K562 (cell line): ENCODE data around the gene MTHFSD.

ENCODE experiments used
- EGR1 ChIP-seq: fragments of 450-650 bp; conservative IDR thresholded peaks from 2 replicates; pipeline ENCODE4 v1.6.1; 2017; ENCODE audit warnings: mild to moderate bottlenecking
- REST ChIP-seq, 2 experiments: fragments of 450-650 bp; formaldehyde crosslinking in 1 of 2; IDR thresholded peaks; 2 replicates each; pipeline versions ENCODE4 v1.4.0 to v1.6.1; 2014 to 2020; ENCODE audit warnings: mild to moderate bottlenecking in 2 of 2, borderline replicate concordance in 1 of 2, low read depth in 1 of 2
- RHOXF2B ChIP-seq: fragments of 250-450 bp; sonication (Bioruptor Pico); conservative IDR thresholded peaks from 2 replicates; pipeline ENCODE4 v1.5.1; 2021
- ZNF253 ChIP-seq: fragments of 250-450 bp; sonication (Bioruptor Pico); conservative IDR thresholded peaks from 2 replicates; pipeline ENCODE4 v1.6.1; 2021; ENCODE audit warnings: mild to moderate bottlenecking
- ZNF551 ChIP-seq: fragments of 250-450 bp; sonication (Bioruptor Pico); IDR thresholded peaks from 2 replicates; pipeline ENCODE4 v1.5.0; 2021; ENCODE audit warnings: mild to moderate bottlenecking, moderate library complexity
- ZNF764 ChIP-seq: fragments of 250-450 bp; sonication (Bioruptor Pico); IDR thresholded peaks from 2 replicates; pipeline ENCODE4 v1.4.0; 2020; ENCODE audit warnings: low read depth, mild to moderate bottlenecking, moderate library complexity

GRCh38 chr16:86492267-86492960 is 62.6 kb downstream of the MTHFSD start:
- TF ChIP-seq ZNF253 (CRISPR knock-in tag), result no peak
- TF ChIP-seq ZNF764, result no peak
- no peak for TF ChIP-seq ZNF551 (CRISPR knock-in tag)
- TF ChIP-seq EGR1, result no peak
- TF ChIP-seq REST (IDR thresholded peaks at IDR 0.05; ENCODE audit: borderline replicate concordance), result no peak
- TF ChIP-seq REST (CRISPR knock-in tag; IDR thresholded peaks at IDR 0.05; ENCODE audit: low read depth), result no peak
- no peak for TF ChIP-seq RHOXF2B (CRISPR knock-in tag)
